Suprapubic skin (tissue), 3 donors: ENCODE measurements around the gene CD151.

Source experiments
- CTCF ChIP-seq, 2 donors: fragments of 200-600 bp in 1 of 2; fragments of 450-650 bp in 1 of 2; sonication (generic) in 1 of 2; IDR thresholded peaks; one replicate each; pipeline ENCODE4 v1.5.1; 2016 to 2019; ENCODE audit warnings: antibody characterized with exemption in 2 of 2, mild to moderate bottlenecking in 1 of 2, moderate library complexity in 1 of 2
- POLR2A ChIP-seq, 2 donors: fragments of 450-650 bp; IDR thresholded peaks; one replicate each; pipeline ENCODE4 v1.6.1; 2017; ENCODE audit warnings: antibody characterized with exemption in 2 of 2, mild to moderate bottlenecking in 2 of 2, moderate library complexity in 2 of 2

GRCh38 chr11:843818-844692 lies 11.3 kb downstream of the CD151 start:
- TF ChIP-seq CTCF (IDR thresholded peaks at IDR 0.05): no peak
- peak in 1 of 2 donors; percentile 60 for TF ChIP-seq POLR2A (IDR thresholded peaks at IDR 0.05)
